Loucy (cell line): Measurements from ENCODE around the gene SLC35D3.

Source experiments
- H2AFZ ChIP-seq: fragments of 200-600 bp; sonication (generic); 2 replicates; pipeline ENCODE4 v1.6.0; 2016; ENCODE audit warnings: antibody characterized with exemption, mild to moderate bottlenecking, low read length, moderate library complexity
- H3F3A ChIP-seq: fragments of 200-600 bp; 2 replicates; pipeline ENCODE4 v1.6.0; 2016; ENCODE audit warnings: antibody characterized with exemption, low read depth, mild to moderate bottlenecking
- H3K27me3 ChIP-seq: fragments of 200-600 bp; sonication (generic); 2 replicates; pipeline ENCODE4 v1.6.1; 2014; ENCODE audit warnings: low read length, mild to moderate bottlenecking; ENCODE audit not compliant: insufficient read depth, poor library complexity, severe bottlenecking
- H3K36me3 ChIP-seq: fragments of 200-600 bp; sonication (generic); 2 replicates; pipeline ENCODE4 v1.6.1; 2016; ENCODE audit warnings: low read length; ENCODE audit not compliant: insufficient read depth
- H3K4me1 ChIP-seq: fragments of 200-600 bp; sonication (generic); 2 replicates; pipeline ENCODE4 v1.5.1; 2014; ENCODE audit warnings: low read length, mild to moderate bottlenecking; ENCODE audit not compliant: insufficient read depth, poor library complexity, severe bottlenecking
- H3K4me2 ChIP-seq: fragments of 200-600 bp; sonication (generic); 2 replicates; pipeline ENCODE4 v1.6.0; 2014; ENCODE audit warnings: antibody characterized with exemption, low read length, low read depth, mild to moderate bottlenecking; ENCODE audit not compliant: poor library complexity, severe bottlenecking
- H3K4me3 ChIP-seq: fragments of 200-600 bp; sonication (generic); 2 replicates; pipeline ENCODE4 v1.5.1; 2014; ENCODE audit warnings: low read length, mild to moderate bottlenecking, mixed read lengths; ENCODE audit not compliant: poor library complexity, severe bottlenecking
- H3K79me2 ChIP-seq: fragments of 200-600 bp; sonication (generic); 2 replicates; pipeline ENCODE4 v1.6.1; 2014; ENCODE audit warnings: low read length; ENCODE audit not compliant: insufficient read depth
- H3K9ac ChIP-seq: fragments of 200-600 bp; sonication (generic); 2 replicates; pipeline ENCODE4 v1.6.0; 2014; ENCODE audit warnings: mild to moderate bottlenecking, low read depth, low read length, moderate library complexity; ENCODE audit not compliant: poor library complexity, severe bottlenecking
- H3K9me2 ChIP-seq: fragments of 200-600 bp; sonication (generic); replicated peaks from 2 replicates; pipeline ENCODE4 v1.6.1; 2016; ENCODE audit warnings: low read depth, low read length, mixed read lengths
- H3K9me3 ChIP-seq: fragments of 200-600 bp; sonication (generic); 2 replicates; pipeline ENCODE4 v1.6.1; 2014; ENCODE audit warnings: mild to moderate bottlenecking, antibody characterized with exemption, low read length, low read depth; ENCODE audit not compliant: insufficient read depth
- H4K20me1 ChIP-seq: fragments of 200-600 bp; sonication (generic); 2 replicates; pipeline ENCODE4 v1.6.0; 2014; ENCODE audit warnings: antibody characterized with exemption, low read length, mild to moderate bottlenecking; ENCODE audit not compliant: insufficient read depth, poor library complexity, severe bottlenecking
- EZH2phosphoT487 ChIP-seq: fragments of 200-600 bp; IDR thresholded peaks from 2 replicates; pipeline ENCODE4 v1.6.1; 2018; ENCODE audit warnings: antibody characterized with exemption, mild to moderate bottlenecking, moderate library complexity, borderline replicate concordance
- TF ChIP-seq, protein P1 (sequence below): fragments of 200-600 bp; sonication (generic); conservative IDR thresholded peaks from 2 replicates; pipeline ENCODE4 v1.5.1; 2014; ENCODE audit warnings: mild to moderate bottlenecking, antibody characterized with exemption, low read length

SLC35D3 gene

DNA sequence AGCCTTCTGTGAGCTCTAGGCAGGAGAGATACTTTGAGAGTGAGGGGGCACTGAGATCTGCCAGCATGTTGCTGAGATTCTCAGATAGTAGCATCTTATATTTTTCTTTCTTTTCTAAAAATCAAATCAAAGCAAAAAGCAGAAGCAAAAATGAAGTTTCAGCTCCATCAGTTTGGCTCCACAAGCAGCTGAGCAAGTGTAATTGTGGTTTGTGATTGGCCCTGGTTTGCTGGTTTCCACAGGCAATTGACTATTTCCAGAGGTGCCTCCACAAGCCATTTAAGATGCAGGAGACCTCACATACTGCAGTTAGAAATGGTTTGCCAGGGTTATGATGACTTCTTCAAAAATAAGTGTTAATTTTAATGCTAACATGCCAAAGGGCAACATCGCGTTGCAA, 4.3 kb downstream of the SLC35D3 start:
- no peak overlapping the region for H3K9ac ChIP-seq
- no peaks in the 10 kb centered on the region for H3F3A ChIP-seq
- no peaks in the 10 kb centered on the region for H3K79me2 ChIP-seq
- no peaks in the 10 kb centered on the region for H4K20me1 ChIP-seq
- no peak overlapping the region for H3K4me3 ChIP-seq
- no peaks in the 10 kb centered on the region for H3K4me1 ChIP-seq
- H3K4me2 ChIP-seq = no peak overlapping the region
- TF ChIP-seq, protein P1, sequence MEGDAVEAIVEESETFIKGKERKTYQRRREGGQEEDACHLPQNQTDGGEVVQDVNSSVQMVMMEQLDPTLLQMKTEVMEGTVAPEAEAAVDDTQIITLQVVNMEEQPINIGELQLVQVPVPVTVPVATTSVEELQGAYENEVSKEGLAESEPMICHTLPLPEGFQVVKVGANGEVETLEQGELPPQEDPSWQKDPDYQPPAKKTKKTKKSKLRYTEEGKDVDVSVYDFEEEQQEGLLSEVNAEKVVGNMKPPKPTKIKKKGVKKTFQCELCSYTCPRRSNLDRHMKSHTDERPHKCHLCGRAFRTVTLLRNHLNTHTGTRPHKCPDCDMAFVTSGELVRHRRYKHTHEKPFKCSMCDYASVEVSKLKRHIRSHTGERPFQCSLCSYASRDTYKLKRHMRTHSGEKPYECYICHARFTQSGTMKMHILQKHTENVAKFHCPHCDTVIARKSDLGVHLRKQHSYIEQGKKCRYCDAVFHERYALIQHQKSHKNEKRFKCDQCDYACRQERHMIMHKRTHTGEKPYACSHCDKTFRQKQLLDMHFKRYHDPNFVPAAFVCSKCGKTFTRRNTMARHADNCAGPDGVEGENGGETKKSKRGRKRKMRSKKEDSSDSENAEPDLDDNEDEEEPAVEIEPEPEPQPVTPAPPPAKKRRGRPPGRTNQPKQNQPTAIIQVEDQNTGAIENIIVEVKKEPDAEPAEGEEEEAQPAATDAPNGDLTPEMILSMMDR = no peak
- TF ChIP-seq EZH2phosphoT487 = no peak
- H3K27me3 ChIP-seq = no peaks in the 10 kb centered on the region
- no peak overlapping the region for H2AFZ ChIP-seq
- H3K36me3 ChIP-seq = no peaks in the 10 kb centered on the region
- H3K9me3 ChIP-seq = no peaks in the 10 kb centered on the region
- H3K9me2 ChIP-seq = no peaks in the 10 kb centered on the region

GRCh38 chr6:136927292-136927691, 5.2 kb downstream of the SLC35D3 start:
- Histone ChIP-seq H3K9ac (no peak overlapping the region), H3K36me3 (no peaks in the 10 kb centered on the region)

DNA sequence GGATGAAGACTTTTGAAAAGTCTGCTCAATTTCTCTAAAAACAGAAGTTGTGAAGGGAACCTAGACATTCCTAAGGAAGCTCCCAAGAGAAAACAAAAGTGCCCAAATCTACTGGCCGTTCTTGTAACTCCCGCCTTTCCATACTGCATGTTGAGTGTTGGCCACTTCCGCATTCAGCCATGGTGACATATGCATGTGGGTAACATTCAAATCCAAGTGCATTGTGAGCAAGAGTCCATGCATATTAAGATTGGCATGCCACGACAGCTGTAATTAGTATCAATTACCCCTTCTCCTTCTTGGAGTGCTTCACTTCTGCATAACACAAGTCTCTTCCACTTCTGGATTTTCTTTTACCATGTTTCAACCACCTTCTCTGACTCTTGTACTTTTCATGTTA, 8.4 kb downstream of the SLC35D3 start:
- Histone ChIP-seq H2AFZ (no peak overlapping the region), H4K20me1 (no peaks in the 10 kb centered on the region), H3K79me2 (no peaks in the 10 kb centered on the region)

More at GRCh38 chr6:136927292-136927691, 5.2 kb downstream of the SLC35D3 start:
- TF ChIP-seq, protein P1 = peak; percentile 65
- TF ChIP-seq EZH2phosphoT487 = no peak
- H3K9me3 ChIP-seq = no peaks in the 10 kb centered on the region
- no peaks in the 10 kb centered on the region for H4K20me1 ChIP-seq
- H3K4me2 ChIP-seq = no peak overlapping the region
- no peaks in the 10 kb centered on the region for H3K79me2 ChIP-seq
- H2AFZ ChIP-seq = no peak overlapping the region
- no peaks in the 10 kb centered on the region for H3K4me1 ChIP-seq
- H3K27me3 ChIP-seq = no peaks in the 10 kb centered on the region
- H3K4me3 ChIP-seq = no peak overlapping the region
- no peaks in the 10 kb centered on the region for H3K9me2 ChIP-seq
- H3F3A ChIP-seq = no peaks in the 10 kb centered on the region

More for the DNA sequence above, 8.4 kb downstream of the SLC35D3 start:
- H3F3A ChIP-seq = no peaks in the 10 kb centered on the region
- H3K9me2 ChIP-seq = no peaks in the 10 kb centered on the region
- TF ChIP-seq EZH2phosphoT487 = no peak
- TF ChIP-seq, protein P1 = no peak
- no peaks in the 10 kb centered on the region for H3K9me3 ChIP-seq
- H3K4me1 ChIP-seq = no peaks in the 10 kb centered on the region
- H3K9ac ChIP-seq = no peak overlapping the region
- no peak overlapping the region for H3K4me2 ChIP-seq
- no peak overlapping the region for H3K4me3 ChIP-seq
- no peaks in the 10 kb centered on the region for H3K36me3 ChIP-seq
- H3K27me3 ChIP-seq = no peaks in the 10 kb centered on the region
